Bronchial epithelial cell (primary cell): ENCODE measurements around the gene PNLIPRP3. TPM values are rescaled to one million over a fixed set of nuclear protein-coding genes. Genes with fewer than 3 reads are reported as not detected.

Source experiments
- DNase-seq: peaks from one replicate; pipeline ENCODE4 v3.0.0-alpha.2; 2010; ENCODE audit warnings: low read depth
- FAIRE-seq: peaks from 2 replicates; lab custom pipeline; 2011; peaks lifted over from hg19 to GRCh38; lab: Jason Lieb, UNC
- H3K27me3 ChIP-seq: 2 replicates; pipeline ENCODE4 v1.5.1; 2011; ENCODE audit warnings: low read length; ENCODE audit not compliant: control insufficient read depth, insufficient read depth
- H3K36me3 ChIP-seq: 2 replicates; pipeline ENCODE4 v1.5.1; 2011; ENCODE audit warnings: low read length; ENCODE audit not compliant: control insufficient read depth, insufficient read depth
- H3K4me3 ChIP-seq: 2 replicates; pipeline ENCODE4 v1.5.1; 2011; ENCODE audit warnings: mild to moderate bottlenecking, low read depth, low read length, control low read depth
- CTCF ChIP-seq: IDR thresholded peaks from 2 replicates; pipeline ENCODE4 v1.5.1; 2011; ENCODE audit warnings: mild to moderate bottlenecking, moderate library complexity, low read length, control low read depth, inconsistent platforms; ENCODE audit not compliant: insufficient read depth, severe bottlenecking
- total RNA-seq: library from RNA; depleted of rRNA; stranded (reverse); fragments of >200 nt; gene quantifications from 2 replicates; pipeline ENCODE4 v1.2.1, GENCODE V29; 2014

The PNLIPRP3 gene
- total RNA-seq, 1 donor from 2014 or later: 53.2 TPM

GRCh38 chr10:116466715-116467422, 39.2 kb downstream of the PNLIPRP3 start:
- no peaks in the 10 kb centered on the region for H3K27me3 ChIP-seq
- DNase-seq (no peak), FAIRE-seq (no peak)
- no peak overlapping the region for H3K4me3 ChIP-seq
- TF ChIP-seq CTCF: no peak
- H3K36me3 ChIP-seq: peaks cover 1% of the 10 kb centered on the region

DNA sequence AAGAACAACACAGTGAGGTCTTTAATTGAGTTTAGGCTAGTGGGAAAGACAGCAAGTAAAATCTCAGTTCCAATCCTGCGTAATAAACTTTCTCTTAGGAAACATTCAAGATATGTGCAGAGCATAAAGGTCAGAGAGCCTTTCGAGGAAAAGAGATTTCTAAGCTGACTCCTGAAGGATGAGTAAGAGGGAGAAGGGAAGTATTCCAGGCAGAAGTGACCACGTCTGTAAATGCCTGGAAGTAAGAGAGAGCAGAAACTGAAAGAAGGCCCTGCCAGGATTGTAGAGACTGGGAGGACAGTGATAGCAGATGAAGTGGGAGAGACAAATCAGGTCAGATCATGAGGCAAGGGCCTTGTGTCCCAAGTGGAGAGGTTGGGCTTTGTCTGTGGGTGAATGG, 41.8 kb downstream of the PNLIPRP3 start:
- no peak for FAIRE-seq
- no peak for TF ChIP-seq CTCF

DNA sequence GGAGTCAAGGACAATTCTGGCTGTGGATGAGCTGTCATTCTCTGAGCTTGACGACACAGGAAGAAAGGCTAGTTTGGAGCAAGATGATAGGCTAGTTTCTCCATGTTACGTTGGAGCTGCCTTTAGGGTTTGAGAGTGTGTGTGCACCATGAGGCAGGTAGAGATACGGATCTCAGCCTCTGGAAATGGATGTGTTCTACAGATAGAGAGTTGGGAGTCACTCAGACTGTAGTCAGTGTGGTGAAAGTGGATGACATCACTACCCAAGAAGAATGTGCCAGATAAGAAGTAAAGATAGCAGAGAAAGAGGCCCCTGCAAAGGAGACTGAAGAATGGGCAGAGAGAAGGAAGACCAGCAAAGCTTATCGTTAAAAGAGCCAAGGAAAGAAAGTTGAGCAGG, 42.4 kb downstream of the PNLIPRP3 start:
- peak; percentile 18 for FAIRE-seq
- no peak overlapping the region for H3K4me3 ChIP-seq
- no peaks in the 10 kb centered on the region for H3K27me3 ChIP-seq
- TF ChIP-seq CTCF: no peak
- H3K36me3 ChIP-seq: peaks cover 4% of the 10 kb centered on the region
- DNase-seq: peak; percentile 7

More for the DNA sequence above, 41.8 kb downstream of the PNLIPRP3 start:
- DNase-seq: no peak
- H3K27me3 ChIP-seq: no peaks in the 10 kb centered on the region
- no peak overlapping the region for H3K4me3 ChIP-seq
- H3K36me3 ChIP-seq: peaks cover 4% of the 10 kb centered on the region

GRCh38 chr10:116470768-116471415, 43.2 kb downstream of the PNLIPRP3 start:
- H3K4me3 ChIP-seq: no peak overlapping the region
- peak; percentile 38 for DNase-seq
- peak; percentile 31 for TF ChIP-seq CTCF
- H3K36me3 ChIP-seq: peaks cover 4% of the 10 kb centered on the region
- no peak for FAIRE-seq
- no peaks in the 10 kb centered on the region for H3K27me3 ChIP-seq

- Histone ChIP-seq H3K27me3 (no peaks in the 10 kb centered on the region), H3K36me3 (peaks cover 4% of the 10 kb centered on the region), H3K4me3 (no peak overlapping the region)
- no peak for FAIRE-seq
- DNase-seq: peak; percentile 16
- no peak for TF ChIP-seq CTCF
Measured at GRCh38 chr10:116472891-116473290, 45.2 kb downstream of the PNLIPRP3 start.
